Measurements from ENCODE around the gene AKAP11. TPM values are rescaled to one million over a fixed set of nuclear protein-coding genes. Genes with fewer than 3 reads are reported as not detected.
A peak's percentile ranks its signal among the peaks of the same experiment; 100 is the strongest.

The AKAP11 gene
- total and polyA plus RNA-seq, 9 of the 15 experiments (the other 6 are each of a cell fraction or from before 2014, with no cell fraction given), result 2.2 to 31.3 (median 10.9) TPM

GRCh38 chr13:42275506-42275905 lies 3.6 kb downstream of the AKAP11 start:
- Histone ChIP-seq H3K9me3 (replicated peaks; ENCODE audit: control insufficient read depth, insufficient read depth, low read depth, low read length) (peaks cover 7% of the 10 kb centered on the region), H2AFZ (ENCODE audit: low read depth, low read length) (no peak overlapping the region), H3K36me3 (ENCODE audit: control insufficient read depth, insufficient read depth, low read length) (no peaks in the 10 kb centered on the region; the same call in 2 of the 3 replicates), H3K27me3 (ENCODE audit: control insufficient read depth in 2 of 2, insufficient read depth in 2 of 2, low read length in 2 of 2) (no peaks in the 10 kb centered on the region), H3K4me3 (no peak overlapping the region), H3K4me1 (replicated peaks in 1 of 2; ENCODE audit: control insufficient read depth in 2 of 2, insufficient read depth in 2 of 2, low read length in 2 of 2) (peaks cover 19% of the 10 kb centered on the region in 2 experiments; a peak in 4 of 5 replicates), H3K9ac (ENCODE audit: insufficient read depth in 1 of 2, low read depth in 2 of 2, low read length in 2 of 2) (peak overlapping the region in 1 of 2 experiments; percentile 87; a peak in 1 of 4 replicates), H3K27ac (ENCODE audit: extremely low read depth, low read depth, low read length) (no peak overlapping the region; the same call in 2 of the 3 replicates), H3K79me2 (ENCODE audit: control insufficient read depth, insufficient read depth, low read length) (peaks cover 85% of the 10 kb centered on the region), H3K9me1 (ENCODE audit: control insufficient read depth, insufficient read depth, low read length) (no peaks in the 10 kb centered on the region), H4K20me1 (replicated peaks; ENCODE audit: control insufficient read depth, insufficient read depth, low read length) (no peaks in the 10 kb centered on the region), H3K4me2 (ENCODE audit: insufficient read depth, low read length) (peak overlapping the region; percentile 91)
- CTCF ChIA-PET (ENCODE audit: low intra/inter-chr PET ratio), result no interaction called here
- BruUV-seq (replicated peaks), result no TSS peak
- TF ChIP-seq RBM25 (IDR thresholded peaks at IDR 0.05; ENCODE audit: low read depth, low read length, severe bottlenecking) (peak; percentile 96), IRF9 (tag; IDR thresholded peaks at IDR 0.05) (no peak), BCOR (IDR thresholded peaks at IDR 0.05) (peak; percentile 95), HDAC2 (IDR thresholded peaks at IDR 0.05) (peak; percentile 73; the same call in 1 of the 2 replicates), RCOR1 (IDR thresholded peaks at IDR 0.05; ENCODE audit: borderline replicate concordance in 1 of 2, low read depth in 2 of 2, low read length in 2 of 2) (0 out of 4 replicates have a peak, but pooled peaks of 1 of the 2 experiments have one; percentile 57), ADNP (tag; IDR thresholded peaks at IDR 0.05) (peak; percentile 78), KDM1A (IDR thresholded peaks at IDR 0.05) (peak; percentile 78 to 83), HMG20B (CRISPR knock-in tag; IDR thresholded peaks at IDR 0.05) (no peak), HDAC1 (IDR thresholded peaks at IDR 0.05) (0 out of 4 replicates have a peak, but pooled peaks of 1 of the 2 experiments have one; percentile 4), SMARCA5 (IDR thresholded peaks at IDR 0.05) (peak; percentile 48; the same call in 1 of the 2 replicates), PHF20 (IDR thresholded peaks at IDR 0.05; ENCODE audit: partially characterized antibody) (peak; percentile 37)
- TF ChIP-seq, protein P1, sequence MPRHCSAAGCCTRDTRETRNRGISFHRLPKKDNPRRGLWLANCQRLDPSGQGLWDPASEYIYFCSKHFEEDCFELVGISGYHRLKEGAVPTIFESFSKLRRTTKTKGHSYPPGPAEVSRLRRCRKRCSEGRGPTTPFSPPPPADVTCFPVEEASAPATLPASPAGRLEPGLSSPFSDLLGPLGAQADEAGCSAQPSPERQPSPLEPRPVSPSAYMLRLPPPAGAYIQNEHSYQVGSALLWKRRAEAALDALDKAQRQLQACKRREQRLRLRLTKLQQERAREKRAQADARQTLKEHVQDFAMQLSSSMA (CRISPR knock-in tag; IDR thresholded peaks at IDR 0.05), result no peak
- TF ChIP-seq, protein P2, sequence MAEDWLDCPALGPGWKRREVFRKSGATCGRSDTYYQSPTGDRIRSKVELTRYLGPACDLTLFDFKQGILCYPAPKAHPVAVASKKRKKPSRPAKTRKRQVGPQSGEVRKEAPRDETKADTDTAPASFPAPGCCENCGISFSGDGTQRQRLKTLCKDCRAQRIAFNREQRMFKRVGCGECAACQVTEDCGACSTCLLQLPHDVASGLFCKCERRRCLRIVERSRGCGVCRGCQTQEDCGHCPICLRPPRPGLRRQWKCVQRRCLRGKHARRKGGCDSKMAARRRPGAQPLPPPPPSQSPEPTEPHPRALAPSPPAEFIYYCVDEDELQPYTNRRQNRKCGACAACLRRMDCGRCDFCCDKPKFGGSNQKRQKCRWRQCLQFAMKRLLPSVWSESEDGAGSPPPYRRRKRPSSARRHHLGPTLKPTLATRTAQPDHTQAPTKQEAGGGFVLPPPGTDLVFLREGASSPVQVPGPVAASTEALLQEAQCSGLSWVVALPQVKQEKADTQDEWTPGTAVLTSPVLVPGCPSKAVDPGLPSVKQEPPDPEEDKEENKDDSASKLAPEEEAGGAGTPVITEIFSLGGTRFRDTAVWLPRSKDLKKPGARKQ (CRISPR knock-in tag; IDR thresholded peaks at IDR 0.05), result no peak
- TF ChIP-seq, protein P3, sequence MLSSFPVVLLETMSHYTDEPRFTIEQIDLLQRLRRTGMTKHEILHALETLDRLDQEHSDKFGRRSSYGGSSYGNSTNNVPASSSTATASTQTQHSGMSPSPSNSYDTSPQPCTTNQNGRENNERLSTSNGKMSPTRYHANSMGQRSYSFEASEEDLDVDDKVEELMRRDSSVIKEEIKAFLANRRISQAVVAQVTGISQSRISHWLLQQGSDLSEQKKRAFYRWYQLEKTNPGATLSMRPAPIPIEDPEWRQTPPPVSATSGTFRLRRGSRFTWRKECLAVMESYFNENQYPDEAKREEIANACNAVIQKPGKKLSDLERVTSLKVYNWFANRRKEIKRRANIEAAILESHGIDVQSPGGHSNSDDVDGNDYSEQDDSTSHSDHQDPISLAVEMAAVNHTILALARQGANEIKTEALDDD (IDR thresholded peaks at IDR 0.05), result peak; percentile 62
- no peak for ATAC-seq
- DNase-seq (ENCODE audit: extremely low read depth in 1 of 4, low spot score in 3 of 4), result no peak
- WGBS (ENCODE audit: insufficient coverage, low coverage, missing lambda C conversion rate), result 28% methylated on average over 4 of the region's 4 CpGs
- in situ Hi-C loops (cut with MboI), result no loop called here
- POLR2A ChIA-PET, result no interaction called here
- intact Hi-C loops (cut with micrococcal nuclease), result loop anchor here (10.0 kb wide), 1 partner anchor 231 kb away; the partner anchor contains the start of gene DGKH
- FAIRE-seq, result no peak

All from K562 (cell line).